Stimulated activated effector memory CD8-positive, alpha-beta T cell treated with anti-CD3 and anti-CD28 coated beads, Interleukin-12 subunit alpha, Interleukin-12 subunit beta, amount 100 ng/mL, for 72 hours (primary cell): Measurements from ENCODE around the gene DNAJC11.
"Not testable (repeated sequence)": the region's sequence is repeated elsewhere in the genome, so short reads cannot be mapped to it uniquely, and the experiment has no call there.

Source experiments
- ATAC-seq: fragments of 150-1000 bp; cut with Tn5 transposase; 2 replicates; pipeline ENCODE4 v1.10.0; 2021
- DNase-seq, 2 donors: peaks; one replicate each; pipeline ENCODE4 v3.0.0; 2021 to 2022; ENCODE audit warnings: low spot score in 2 of 2
- H3K27ac Mint-ChIP-seq: one replicate; pipeline ENCODE4 v1.8.0; 2022; ENCODE audit warnings: mild to moderate bottlenecking, mixed read lengths
- H3K36me3 Mint-ChIP-seq: one replicate; pipeline ENCODE4 v1.8.0; 2022; ENCODE audit warnings: mild to moderate bottlenecking, mixed read lengths
- H3K4me1 Mint-ChIP-seq: one replicate; pipeline ENCODE4 v1.8.0; 2022; ENCODE audit warnings: mixed read lengths
- H3K4me3 Mint-ChIP-seq: one replicate; pipeline ENCODE4 v1.8.0; 2022; ENCODE audit warnings: mild to moderate bottlenecking, mixed read lengths
- H3K9me3 Mint-ChIP-seq: one replicate; pipeline ENCODE4 v1.8.0; 2022; ENCODE audit warnings: mixed read lengths

DNAJC11 gene

GRCh38 chr1:6675941-6676340, 25.7 kb downstream of the DNAJC11 start:
- Mint-ChIP-seq H3K9me3 (no peaks in the 10 kb centered on the region), H3K4me3 (no peak overlapping the region), H3K27ac (no peak overlapping the region), H3K4me1 (no peaks in the 10 kb centered on the region), H3K36me3 (peaks cover 77% of the 10 kb centered on the region)
- DNase-seq (no peak), ATAC-seq (no peak)

GRCh38 chr1:6674771-6675170, 26.8 kb downstream of the DNAJC11 start:
- Mint-ChIP-seq H3K4me1 (no peaks in the 10 kb centered on the region), H3K36me3 (peaks cover 65% of the 10 kb centered on the region), H3K4me3 (no peak overlapping the region), H3K27ac (no peak overlapping the region), H3K9me3 (no peaks in the 10 kb centered on the region)
- DNase-seq (no peak), ATAC-seq (no peak)

GRCh38 chr1:6673816-6674398, 27.7 kb downstream of the DNAJC11 start:
- H3K4me3 Mint-ChIP-seq: no peak overlapping the region
- H3K9me3 Mint-ChIP-seq: no peaks in the 10 kb centered on the region
- no peak for ATAC-seq
- H3K4me1 Mint-ChIP-seq: no peaks in the 10 kb centered on the region
- peaks cover 57% of the 10 kb centered on the region for H3K36me3 Mint-ChIP-seq
- DNase-seq: no peak
- no peak overlapping the region for H3K27ac Mint-ChIP-seq

GRCh38 chr1:6672558-6672957, 29.1 kb downstream of the DNAJC11 start:
- no peaks in the 10 kb centered on the region for H3K4me1 Mint-ChIP-seq
- ATAC-seq (no peak), DNase-seq (no peak)
- peaks cover 53% of the 10 kb centered on the region for H3K36me3 Mint-ChIP-seq
- no peaks in the 10 kb centered on the region for H3K9me3 Mint-ChIP-seq
- H3K27ac Mint-ChIP-seq: peak overlapping the region; percentile 40
- no peak overlapping the region for H3K4me3 Mint-ChIP-seq

- no peak overlapping the region for H3K4me3 Mint-ChIP-seq
- peaks cover 51% of the 10 kb centered on the region for H3K36me3 Mint-ChIP-seq
- ATAC-seq: no peak
- H3K9me3 Mint-ChIP-seq: no peaks in the 10 kb centered on the region
- peak overlapping the region; percentile 8 for H3K27ac Mint-ChIP-seq
- no peak for DNase-seq
- peaks cover 2% of the 10 kb centered on the region for H3K4me1 Mint-ChIP-seq
Measured at GRCh38 chr1:6668503-6668902, 33.1 kb downstream of the DNAJC11 start.

- DNase-seq: no peak
- peaks cover 7% of the 10 kb centered on the region for H3K4me1 Mint-ChIP-seq
- no peak overlapping the region for H3K4me3 Mint-ChIP-seq
- no peaks in the 10 kb centered on the region for H3K9me3 Mint-ChIP-seq
- ATAC-seq: no peak
- peaks cover 42% of the 10 kb centered on the region for H3K36me3 Mint-ChIP-seq
- no peak overlapping the region for H3K27ac Mint-ChIP-seq
Measured at GRCh38 chr1:6667139-6667538, 34.5 kb downstream of the DNAJC11 start.

DNA sequence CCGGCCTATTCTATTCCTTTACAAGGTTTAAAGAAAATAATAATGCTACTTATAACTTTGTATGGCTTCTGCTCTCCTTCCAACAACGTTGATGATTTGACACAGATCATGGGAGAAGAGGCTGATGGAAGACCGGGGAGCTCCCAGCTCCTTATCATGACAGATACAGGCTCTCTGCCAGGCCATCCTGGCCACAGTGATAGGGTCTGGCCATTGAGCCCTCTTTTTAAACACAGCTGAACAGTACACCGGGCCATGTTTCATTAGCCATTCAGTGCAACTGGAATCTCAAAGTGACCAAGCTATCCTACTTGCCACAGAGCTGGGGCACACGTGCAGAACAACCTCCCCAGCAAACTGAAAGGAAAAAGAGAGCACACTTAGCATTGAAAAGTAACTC, 34.9 kb downstream of the DNAJC11 start:
- Mint-ChIP-seq H3K4me3 (no peak overlapping the region), H3K9me3 (no peaks in the 10 kb centered on the region), H3K4me1 (peaks cover 7% of the 10 kb centered on the region), H3K36me3 (peaks cover 41% of the 10 kb centered on the region), H3K27ac (no peak overlapping the region)
- DNase-seq (no peak), ATAC-seq (no peak)

GRCh38 chr1:6662468-6662867, 39.1 kb downstream of the DNAJC11 start:
- DNase-seq, ATAC-seq, H3K9me3 Mint-ChIP-seq, H3K4me3 Mint-ChIP-seq, H3K27ac Mint-ChIP-seq, H3K4me1 Mint-ChIP-seq: not testable (repeated sequence)
- H3K36me3 Mint-ChIP-seq: peaks cover 30% of the 10 kb centered on the region

GRCh38 chr1:6660415-6661049, 41.1 kb downstream of the DNAJC11 start:
- Mint-ChIP-seq H3K27ac (peak overlapping the region; percentile 10), H3K36me3 (peaks cover 13% of the 10 kb centered on the region), H3K4me3 (no peak overlapping the region), H3K4me1 (peaks cover 7% of the 10 kb centered on the region), H3K9me3 (no peaks in the 10 kb centered on the region)
- DNase-seq (no peak), ATAC-seq (no peak)

- Mint-ChIP-seq H3K27ac (peak overlapping the region; percentile 38), H3K4me1 (peaks cover 5% of the 10 kb centered on the region)
Measured at GRCh38 chr1:6658359-6659060, 43.1 kb downstream of the DNAJC11 start.

GRCh38 chr1:6657138-6657537, 44.5 kb downstream of the DNAJC11 start:
- no peaks in the 10 kb centered on the region for H3K9me3 Mint-ChIP-seq
- ATAC-seq (no peak), DNase-seq (no peak)
- no peak overlapping the region for H3K4me3 Mint-ChIP-seq
- H3K4me1 Mint-ChIP-seq: no peaks in the 10 kb centered on the region
- H3K27ac Mint-ChIP-seq: peak overlapping the region; percentile 12
- H3K36me3 Mint-ChIP-seq: peaks cover 11% of the 10 kb centered on the region

More at GRCh38 chr1:6658359-6659060, 43.1 kb downstream of the DNAJC11 start:
- Mint-ChIP-seq H3K9me3 (no peaks in the 10 kb centered on the region), H3K36me3 (no peaks in the 10 kb centered on the region), H3K4me3 (no peak overlapping the region)
- no peak for DNase-seq
- ATAC-seq: no peak

DNA sequence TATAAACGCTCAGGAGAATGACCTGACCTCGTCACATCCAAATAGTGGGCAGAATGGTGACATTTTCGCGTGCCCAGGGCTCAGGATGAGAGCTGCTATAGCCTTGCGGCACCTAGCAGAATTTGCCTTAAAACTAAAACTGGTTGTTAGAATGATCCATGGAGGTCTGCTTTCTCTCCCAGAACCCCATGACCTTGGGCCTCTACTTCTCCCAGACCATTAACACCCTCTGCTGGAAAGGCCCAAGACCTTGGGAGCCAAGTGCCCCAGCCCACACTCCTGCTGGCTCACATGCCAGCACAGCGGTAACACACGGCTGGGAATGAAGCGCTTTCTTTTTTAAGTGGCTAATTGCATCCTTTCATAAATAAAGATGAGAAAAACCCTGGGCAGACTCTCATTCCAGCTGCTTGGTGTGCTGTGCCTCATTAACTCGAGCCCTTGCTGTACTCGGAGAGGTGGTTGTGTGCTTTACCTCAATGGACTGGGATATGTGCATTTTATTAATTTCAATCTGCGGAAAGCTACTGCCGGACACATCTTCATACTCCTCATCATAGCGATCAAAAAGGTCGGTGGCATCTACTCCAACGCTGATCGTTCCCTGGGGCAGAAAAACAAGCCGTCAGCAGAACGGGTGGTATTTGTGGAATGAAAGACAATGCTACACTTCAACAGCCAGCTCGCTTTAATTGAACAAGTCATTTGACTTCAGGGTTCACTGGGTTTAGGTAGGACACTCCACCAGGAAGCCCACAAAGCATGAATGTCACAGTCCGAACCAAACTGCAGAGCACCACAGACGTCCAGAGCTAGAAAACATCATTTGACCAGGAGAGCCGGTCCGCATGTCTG, 48.0 kb downstream of the DNAJC11 start:
- H3K27ac Mint-ChIP-seq: no peak overlapping the region
- DNase-seq: no peak
- no peaks in the 10 kb centered on the region for H3K9me3 Mint-ChIP-seq
- no peak for ATAC-seq
- no peak overlapping the region for H3K4me3 Mint-ChIP-seq
- no peaks in the 10 kb centered on the region for H3K4me1 Mint-ChIP-seq
- H3K36me3 Mint-ChIP-seq: peaks cover 22% of the 10 kb centered on the region

DNA sequence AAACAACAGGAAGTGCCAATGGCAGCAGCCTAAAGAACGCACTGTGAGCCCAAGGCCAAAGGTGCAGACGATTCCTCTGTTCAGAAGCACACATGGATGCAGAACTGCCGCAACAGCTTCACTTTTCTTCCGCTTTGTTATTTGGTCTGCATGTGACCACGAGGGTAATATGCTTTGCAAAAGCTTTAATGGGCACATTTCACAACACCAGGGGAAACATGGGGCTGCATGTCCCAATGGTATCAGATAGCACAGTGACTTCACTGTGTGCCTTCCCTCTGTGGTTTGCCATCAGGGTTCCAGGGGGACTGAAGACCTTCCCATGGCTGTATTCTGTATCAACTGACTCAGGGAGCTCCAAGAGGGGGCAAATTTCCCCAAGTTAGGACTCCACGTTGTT, 48.6 kb downstream of the DNAJC11 start:
- Mint-ChIP-seq H3K9me3 (no peaks in the 10 kb centered on the region), H3K4me3 (no peak overlapping the region), H3K4me1 (no peaks in the 10 kb centered on the region), H3K27ac (no peak overlapping the region), H3K36me3 (peaks cover 22% of the 10 kb centered on the region)
- ATAC-seq (no peak), DNase-seq (no peak)

GRCh38 chr1:6651909-6652308, 49.7 kb downstream of the DNAJC11 start:
- Mint-ChIP-seq H3K4me3 (no peak overlapping the region), H3K9me3 (no peaks in the 10 kb centered on the region), H3K4me1 (no peaks in the 10 kb centered on the region), H3K36me3 (peaks cover 22% of the 10 kb centered on the region), H3K27ac (no peak overlapping the region)
- DNase-seq (no peak), ATAC-seq (no peak)

DNA sequence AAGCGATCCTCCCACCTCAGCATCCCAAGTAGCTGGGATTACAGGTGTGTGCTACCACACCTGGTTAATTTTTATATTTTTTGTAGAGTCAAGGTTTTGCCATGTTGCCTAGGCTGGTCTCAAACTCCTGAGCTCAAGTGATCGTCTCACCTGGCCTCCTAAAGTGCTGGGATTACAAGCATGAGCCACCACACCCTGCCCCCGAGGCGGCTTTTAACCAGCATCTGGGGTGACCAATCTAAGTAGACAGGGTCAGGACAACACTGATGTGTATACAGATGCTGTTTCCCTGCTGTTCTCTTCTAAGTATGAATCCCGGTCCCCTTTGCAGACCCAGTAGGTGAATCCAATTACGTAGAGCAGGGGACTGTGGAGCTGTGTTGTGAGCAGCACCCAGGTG, 53.1 kb downstream of the DNAJC11 start:
- H3K4me3 Mint-ChIP-seq: no peak overlapping the region
- no peaks in the 10 kb centered on the region for H3K4me1 Mint-ChIP-seq
- ATAC-seq: no peak
- H3K27ac Mint-ChIP-seq: no peak overlapping the region
- DNase-seq: no peak
- H3K9me3 Mint-ChIP-seq: no peaks in the 10 kb centered on the region
- peaks cover 45% of the 10 kb centered on the region for H3K36me3 Mint-ChIP-seq
